Measurements from ENCODE around the gene MAP3K9.
A peak's percentile ranks its signal among the peaks of the same experiment; 100 is the strongest.
"Not testable (repeated sequence)": the region's sequence is repeated elsewhere in the genome, so short reads cannot be mapped to it uniquely, and the experiment has no call there.

The MAP3K9 gene

GRCh38 chr14:70718383-70719118 is 90.8 kb downstream of the MAP3K9 start:
- no peak for DNase-seq

DNA sequence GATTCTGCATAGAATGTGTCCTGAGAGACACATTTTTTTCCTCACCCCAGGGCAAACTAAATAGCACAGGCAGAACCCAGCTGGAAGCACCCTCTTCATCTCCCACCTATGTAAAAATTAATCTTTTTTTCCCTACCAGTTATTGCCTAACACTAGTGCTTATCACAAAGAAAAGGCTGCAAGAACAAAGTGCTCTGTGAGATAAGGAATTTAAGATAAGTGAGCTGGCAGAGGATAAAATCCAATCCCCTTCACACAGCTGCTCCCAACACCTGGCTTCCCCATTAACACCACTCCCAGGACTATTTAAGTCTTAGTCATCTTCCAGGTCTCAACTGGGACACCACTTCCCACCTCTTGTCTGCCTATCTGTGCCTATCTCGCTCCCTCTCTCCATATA is 92.4 kb downstream of the MAP3K9 start:
- no peak for DNase-seq

- no peak for DNase-seq
Observed at GRCh38 chr14:70716483-70716882, 92.8 kb downstream of the MAP3K9 start.

- DNase-seq: peak; percentile 43
Observed at GRCh38 chr14:70714055-70714550, 95.2 kb downstream of the MAP3K9 start.

DNA sequence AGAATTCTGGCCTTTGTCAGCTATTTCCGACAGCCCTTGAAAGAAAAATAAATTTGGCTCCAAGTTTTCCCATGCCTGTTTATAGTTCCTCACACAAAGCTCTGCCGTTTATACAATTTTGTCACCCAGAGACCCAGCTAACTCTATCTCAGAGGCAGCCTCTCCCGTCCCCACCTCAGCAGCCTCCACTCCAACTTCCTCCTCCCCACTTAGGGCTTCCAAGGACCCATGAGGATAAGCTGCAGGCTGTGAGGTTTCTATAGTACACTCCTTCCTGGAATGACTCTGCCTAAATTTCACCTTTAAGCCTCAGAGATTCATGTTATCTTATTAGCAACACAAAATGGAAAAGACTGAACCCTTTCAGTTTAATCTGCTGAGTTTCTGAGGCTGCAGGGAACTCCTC is 95.8 kb downstream of the MAP3K9 start:
- DNase-seq: no peak

- DNase-seq: no peak
Observed at GRCh38 chr14:70713096-70713495, 96.2 kb downstream of the MAP3K9 start.

GRCh38 chr14:70711451-70711850 is 97.9 kb downstream of the MAP3K9 start:
- no peak for DNase-seq

DNA sequence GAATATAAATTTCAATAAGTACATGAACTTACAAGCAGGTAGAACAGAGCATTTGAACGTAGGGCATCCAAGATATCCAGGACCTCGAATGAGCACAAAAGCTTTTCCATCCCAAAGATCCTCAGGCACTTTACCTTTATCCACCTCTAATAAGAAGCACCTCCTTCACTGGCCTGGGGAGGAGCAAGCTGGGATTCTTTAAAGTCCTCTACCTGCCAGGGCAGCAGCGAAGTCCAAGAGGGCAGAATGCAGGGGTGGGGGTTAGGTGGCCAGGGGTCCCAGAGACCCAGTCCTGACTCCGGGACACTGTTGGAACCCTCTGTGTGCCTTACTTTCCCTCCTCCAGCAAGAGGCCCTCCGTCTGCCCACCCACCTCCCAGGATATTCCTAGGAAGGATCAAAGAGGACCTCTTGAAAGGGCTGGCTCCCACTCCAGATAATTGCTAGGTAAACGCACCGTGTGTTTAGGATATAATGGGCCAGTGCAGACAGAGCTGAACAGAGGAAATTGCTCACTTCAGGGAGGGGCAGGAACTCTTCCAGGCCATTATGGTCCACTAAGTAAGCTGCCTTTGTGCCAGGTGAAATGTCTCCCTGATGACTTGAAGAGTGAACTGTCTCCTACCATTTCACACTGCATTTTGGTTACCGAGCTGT is 99.5 kb downstream of the MAP3K9 start:
- DNase-seq: no peak

DNA sequence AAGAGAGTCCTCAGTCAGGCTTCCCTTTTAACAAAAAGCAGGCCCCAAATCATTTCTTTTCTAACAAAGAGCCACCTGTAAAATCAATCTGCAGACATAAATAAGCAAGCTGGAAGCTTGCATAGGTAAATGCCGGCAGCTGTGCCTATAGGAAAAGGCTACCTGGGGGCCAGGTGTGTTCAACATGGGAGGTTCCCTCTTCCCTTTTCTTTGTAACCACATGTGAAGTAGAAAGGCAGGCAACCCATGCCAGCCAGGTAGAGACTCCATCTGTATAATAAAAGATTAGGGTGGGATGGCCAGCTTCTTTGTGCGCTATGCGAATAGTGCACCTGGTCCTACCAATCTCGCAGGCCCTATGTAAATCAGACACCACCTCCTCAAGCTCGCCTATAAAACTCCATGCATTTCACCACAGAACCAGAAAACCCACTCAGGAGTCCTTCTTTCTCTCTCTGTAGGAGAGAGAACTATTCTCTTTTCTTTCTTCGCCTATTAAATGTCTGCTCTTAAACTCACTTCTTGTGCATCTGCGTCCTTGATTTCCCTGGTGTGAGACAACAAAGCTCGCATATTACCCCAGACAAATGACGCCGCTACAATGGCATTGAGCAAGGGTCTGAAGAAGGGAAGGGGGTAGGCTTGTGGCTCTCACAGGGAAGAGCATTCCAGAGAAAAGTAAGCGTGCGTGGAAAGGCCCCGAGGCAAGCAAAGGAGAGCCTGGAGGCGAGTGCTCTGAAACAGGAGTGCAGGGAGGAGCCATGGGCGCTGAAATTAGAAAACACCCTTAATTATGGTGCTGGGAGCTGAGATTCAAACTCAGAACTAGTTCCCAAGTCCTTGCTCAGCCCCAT is 100.4 kb downstream of the MAP3K9 start:
- DNase-seq: no peak

- DNase-seq: no peak
Observed at GRCh38 chr14:70707138-70708038, 101.9 kb downstream of the MAP3K9 start.

DNA sequence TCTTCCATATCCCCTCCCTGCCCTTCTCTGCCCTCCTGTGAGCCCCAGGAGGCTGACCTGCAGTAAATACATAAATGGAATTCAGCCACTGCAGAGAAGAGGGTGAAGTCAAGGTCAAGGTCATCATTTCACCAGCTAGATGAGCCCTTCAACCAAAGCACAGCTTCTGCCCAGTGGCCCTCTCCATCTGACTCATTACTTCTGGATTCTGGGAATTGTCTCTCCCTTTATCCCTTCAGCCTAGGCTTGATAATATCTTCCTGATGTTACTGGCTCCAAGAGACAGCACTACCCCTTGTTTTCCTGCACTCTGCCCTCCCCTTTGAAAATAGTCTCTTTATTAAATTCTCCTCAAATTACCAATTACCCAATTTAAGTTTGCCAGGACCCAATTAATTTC is 103.1 kb downstream of the MAP3K9 start:
- no peak for DNase-seq

DNA sequence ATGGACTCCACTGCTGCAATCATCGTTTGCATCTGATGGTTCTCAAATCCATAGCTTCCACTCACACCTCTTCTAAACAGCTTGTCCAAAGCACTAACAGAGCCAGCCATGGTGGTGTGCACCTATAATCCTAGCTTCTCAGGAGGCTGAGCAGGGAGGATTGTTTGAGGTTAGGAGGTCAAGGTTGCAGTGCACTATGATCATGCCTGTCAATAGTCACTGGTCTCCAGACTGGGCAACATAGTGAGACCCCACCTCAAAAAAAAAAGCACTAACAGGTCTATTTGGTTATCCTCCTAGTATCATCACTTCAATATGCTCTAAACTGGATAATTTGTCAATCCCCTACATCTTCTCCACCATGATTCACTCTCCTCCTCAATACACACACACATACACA is 104.4 kb downstream of the MAP3K9 start:
- no peak for DNase-seq

GRCh38 chr14:70703621-70704168 is 105.6 kb downstream of the MAP3K9 start:
- DNase-seq: not testable (repeated sequence)

DNA sequence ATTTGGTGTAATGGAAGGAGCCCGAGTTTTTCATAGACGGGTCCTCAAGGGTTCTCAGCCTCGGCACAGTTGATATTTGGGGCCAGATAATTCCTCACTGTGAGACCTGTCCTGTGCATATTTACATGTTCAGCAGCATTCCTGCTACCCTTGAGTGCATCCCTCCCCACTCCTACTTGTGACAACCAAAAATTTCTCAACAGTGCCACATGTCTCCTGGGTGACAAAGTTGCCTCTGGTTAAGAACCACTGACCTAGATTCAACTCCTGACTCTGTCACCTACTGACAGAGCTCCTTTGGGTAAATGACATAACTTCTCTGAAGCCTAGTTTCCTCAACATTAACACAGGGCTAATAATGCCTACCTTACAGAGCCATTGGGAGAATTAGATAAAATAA is 107.2 kb downstream of the MAP3K9 start:
- DNase-seq: no peak

- no peak for DNase-seq
Observed at GRCh38 chr14:70701610-70702009, 107.7 kb downstream of the MAP3K9 start.

GRCh38 chr14:70700955-70701585 is 108.2 kb downstream of the MAP3K9 start:
- no peak for DNase-seq

GRCh38 chr14:70699646-70700045 is 109.7 kb downstream of the MAP3K9 start:
- no peak for DNase-seq

DNA sequence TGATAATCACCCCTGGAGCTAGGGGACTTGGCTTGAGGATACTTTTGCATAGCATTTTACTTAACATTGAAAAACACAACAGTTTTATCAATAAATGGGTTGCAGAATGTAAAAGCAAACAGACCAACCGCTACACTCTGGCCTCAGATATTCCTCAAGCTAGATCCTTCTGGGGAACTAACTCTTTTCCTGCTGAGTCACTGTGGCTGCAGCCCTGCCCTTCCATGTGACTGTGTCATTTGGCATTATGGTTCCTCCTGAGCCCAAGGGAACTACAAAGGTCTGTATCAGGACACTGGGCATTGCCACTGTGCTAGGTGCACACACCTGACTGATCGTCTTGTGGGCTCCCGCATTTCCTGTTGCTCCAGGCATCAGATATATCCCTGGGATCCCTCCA is 111.0 kb downstream of the MAP3K9 start:
- DNase-seq: no peak

DNA sequence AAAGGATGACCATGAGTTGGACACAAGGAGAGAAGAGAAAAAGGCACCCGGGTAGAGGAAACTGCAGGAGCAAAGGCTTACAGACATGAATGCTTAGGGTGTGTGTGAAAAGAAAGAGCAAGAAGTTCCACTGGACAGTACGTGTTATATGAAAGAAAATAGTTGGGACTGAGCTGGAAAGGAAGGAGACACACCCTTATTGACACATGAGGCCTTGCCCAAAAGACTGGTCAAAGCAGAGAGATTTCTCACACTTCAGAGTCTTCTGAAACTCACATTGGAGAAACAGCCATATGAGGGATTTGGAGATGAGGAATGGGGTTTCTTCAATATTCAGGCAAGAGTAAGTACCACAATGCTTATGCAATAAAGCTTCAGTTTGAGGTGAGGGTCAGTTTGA is 111.6 kb downstream of the MAP3K9 start:
- DNase-seq: no peak

DNA sequence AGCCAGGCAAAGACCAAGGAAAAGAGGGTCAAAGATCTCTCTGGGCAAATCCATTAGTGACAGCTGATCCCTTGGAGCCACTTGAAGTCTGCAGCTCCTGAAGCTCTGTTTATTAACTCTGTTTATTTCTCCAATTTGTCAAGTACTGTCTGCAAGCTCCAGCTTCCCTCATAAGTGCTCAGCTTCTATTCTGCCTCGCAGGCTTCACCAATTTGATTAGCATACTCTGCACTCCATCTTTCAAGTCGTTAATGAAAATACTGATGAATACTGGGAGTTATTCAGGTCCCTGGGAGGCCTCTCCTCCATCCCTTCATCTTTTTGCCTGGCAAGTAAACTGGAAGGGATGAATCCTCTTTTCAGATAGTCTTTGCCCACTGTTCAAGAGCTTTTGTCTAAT is 113.3 kb downstream of the MAP3K9 start:
- DNase-seq: no peak

GRCh38 chr14:70692210-70692609 is 117.1 kb downstream of the MAP3K9 start:
- peak; percentile 87 for DNase-seq

Data from RPMI8226 (cell line).